Transverse colon (tissue), 4 donors: Measurements from ENCODE around the gene CFAP157. TPM values are rescaled to one million over a fixed set of nuclear protein-coding genes. Genes with fewer than 3 reads are reported as not detected.

Experiments
- DNase-seq: peaks from one replicate; pipeline ENCODE4 v3.0.0-alpha.2; 2019
- H3K27ac ChIP-seq, 4 donors: fragments of 200-600 bp; sonication (generic); 2 replicates each; pipeline ENCODE4 v1.5.1; 2016 to 2018; ENCODE audit warnings: inconsistent platforms in 4 of 4
- H3K27me3 ChIP-seq: fragments of 200-600 bp; sonication (generic); 2 replicates; pipeline ENCODE4 v1.5.1; 2017; ENCODE audit warnings: inconsistent platforms
- H3K36me3 ChIP-seq, 4 donors: fragments of 200-600 bp; sonication (generic); 2 replicates each; pipeline ENCODE4 v1.5.1; 2017 to 2019; ENCODE audit warnings: inconsistent platforms in 4 of 4
- H3K4me1 ChIP-seq, 4 donors: fragments of 200-600 bp; sonication (generic); 2 replicates each; pipeline ENCODE4 v1.5.1; 2017 to 2020; ENCODE audit warnings: inconsistent platforms in 4 of 4
- H3K4me3 ChIP-seq, 4 donors: fragments of 200-600 bp; sonication (generic); 1 replicate in 1 of 4; 2 replicates in 3 of 4; pipeline versions ENCODE4 v1.5.1 to v1.6.1; 2017 to 2019; ENCODE audit warnings: inconsistent platforms in 4 of 4
- H3K9me3 ChIP-seq, 2 donors: fragments of 200-600 bp; sonication (generic); 2 replicates each; pipeline ENCODE4 v1.5.1; 2017 to 2019; ENCODE audit warnings: inconsistent platforms in 2 of 2
- EP300 ChIP-seq: sonication (generic); formaldehyde crosslinking; IDR thresholded peaks from one replicate; pipeline ENCODE4 v1.6.1; 2017; ENCODE audit warnings: antibody characterized with exemption, low read depth
- POLR2A ChIP-seq: fragments of 450-650 bp; IDR thresholded peaks from one replicate; pipeline ENCODE4 v1.6.1; 2016; ENCODE audit warnings: antibody characterized with exemption, mild to moderate bottlenecking, moderate library complexity
- POLR2AphosphoS5 ChIP-seq, 3 donors: sonication (generic); formaldehyde crosslinking; IDR thresholded peaks; one replicate each; pipeline ENCODE4 v1.6.1; 2016; ENCODE audit warnings: antibody characterized with exemption in 3 of 3
- WGBS, 2 donors: methylation state at CpG; one replicate each; pipeline ENCODE4 v1.1.5; 2018; ENCODE audit warnings: low coverage in 1 of 2; 5-methylcytosine and 5-hydroxymethylcytosine counted together
- in situ Hi-C, 4 donors: fragments of 200-750 bp; cut with MboI; loops; one replicate each; pipeline versions ENCODE4 v1.15.0 to v1.15.1; 2017; ENCODE audit warnings: low sequenced_read_pairs in 3 of 4, low pct_ligation_motif_present in 1 of 4, low pct_unique_long_range_greater_than_20kb in 1 of 4
- intact Hi-C: fragments of 100-400 bp; cut with DNase I; formaldehyde crosslinking; loops from one replicate; pipeline ENCODE4 v1.15.1; 2023; ENCODE audit warnings: low total_unique reads
- total RNA-seq, 4 donors: library from RNA; depleted of rRNA; stranded (reverse); fragments of >200 nt; gene quantifications; one replicate each; pipeline ENCODE4 v1.1.0, GENCODE V29; 2016
- TF ChIP-seq, protein P1 (sequence below), 5 experiments: fragments of 200-600 bp in 3 of 5; fragments of 450-650 bp in 2 of 5; sonication (generic) in 3 of 5; IDR thresholded peaks; 1 replicate in 2 of 5; 2 replicates in 3 of 5; pipeline ENCODE4 v1.5.1; 2016 to 2017; ENCODE audit warnings: antibody characterized with exemption in 5 of 5, inconsistent platforms in 3 of 5, mild to moderate bottlenecking in 2 of 5, moderate library complexity in 1 of 5

CFAP157 gene
- total RNA-seq, 4 donors from 2014 or later, result not detected

DNA sequence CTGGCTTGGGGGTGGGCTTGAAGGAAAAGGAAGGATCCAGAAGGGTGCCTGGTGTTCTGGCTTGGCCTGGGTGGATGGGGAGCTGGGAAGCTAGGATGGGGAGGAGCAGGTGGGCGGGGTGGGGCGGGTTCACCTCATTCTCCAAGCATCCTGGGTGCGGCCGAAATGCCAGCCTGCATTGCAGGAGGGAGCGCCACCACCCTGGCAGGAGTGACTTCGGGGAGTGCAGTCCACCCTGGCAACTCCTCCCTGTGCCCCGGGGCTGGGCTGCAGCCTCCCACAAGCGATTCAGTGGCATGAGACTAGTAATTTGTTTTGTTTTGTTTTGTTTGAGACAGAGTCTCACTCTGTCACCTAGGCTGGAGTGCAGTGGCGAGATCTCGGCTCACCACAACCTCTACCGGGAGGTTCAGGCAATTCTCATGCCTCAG lies 14.6 kb downstream of the CFAP157 start:
- 32% methylated on average over 11 of the region's 11 CpGs; no CpG with 5 or more reads in 1 of the 2 donors for WGBS, 2 donors
- H3K9me3 ChIP-seq, result no peaks in the 10 kb centered on the region
- peak; percentile 67 for DNase-seq
- peak overlapping the region in 1 of 4 donors; percentile 15 for H3K27ac ChIP-seq
- in situ Hi-C loops, result no loop called here
- intact Hi-C loops, result no loop called here
- no peak for TF ChIP-seq POLR2A
- TF ChIP-seq, protein P1, sequence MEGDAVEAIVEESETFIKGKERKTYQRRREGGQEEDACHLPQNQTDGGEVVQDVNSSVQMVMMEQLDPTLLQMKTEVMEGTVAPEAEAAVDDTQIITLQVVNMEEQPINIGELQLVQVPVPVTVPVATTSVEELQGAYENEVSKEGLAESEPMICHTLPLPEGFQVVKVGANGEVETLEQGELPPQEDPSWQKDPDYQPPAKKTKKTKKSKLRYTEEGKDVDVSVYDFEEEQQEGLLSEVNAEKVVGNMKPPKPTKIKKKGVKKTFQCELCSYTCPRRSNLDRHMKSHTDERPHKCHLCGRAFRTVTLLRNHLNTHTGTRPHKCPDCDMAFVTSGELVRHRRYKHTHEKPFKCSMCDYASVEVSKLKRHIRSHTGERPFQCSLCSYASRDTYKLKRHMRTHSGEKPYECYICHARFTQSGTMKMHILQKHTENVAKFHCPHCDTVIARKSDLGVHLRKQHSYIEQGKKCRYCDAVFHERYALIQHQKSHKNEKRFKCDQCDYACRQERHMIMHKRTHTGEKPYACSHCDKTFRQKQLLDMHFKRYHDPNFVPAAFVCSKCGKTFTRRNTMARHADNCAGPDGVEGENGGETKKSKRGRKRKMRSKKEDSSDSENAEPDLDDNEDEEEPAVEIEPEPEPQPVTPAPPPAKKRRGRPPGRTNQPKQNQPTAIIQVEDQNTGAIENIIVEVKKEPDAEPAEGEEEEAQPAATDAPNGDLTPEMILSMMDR (IDR thresholded peaks at IDR 0.05), result no peak
- no peak for TF ChIP-seq EP300
- no peak for TF ChIP-seq POLR2AphosphoS5 (IDR thresholded peaks at IDR 0.05)
- H3K4me1 ChIP-seq, result peaks cover 0 to 23% (median 13%) of the 10 kb centered on the region in 4 donors
- no peaks in the 10 kb centered on the region for H3K36me3 ChIP-seq
- no peak overlapping the region for H3K4me3 ChIP-seq
- no peaks in the 10 kb centered on the region for H3K27me3 ChIP-seq

DNA sequence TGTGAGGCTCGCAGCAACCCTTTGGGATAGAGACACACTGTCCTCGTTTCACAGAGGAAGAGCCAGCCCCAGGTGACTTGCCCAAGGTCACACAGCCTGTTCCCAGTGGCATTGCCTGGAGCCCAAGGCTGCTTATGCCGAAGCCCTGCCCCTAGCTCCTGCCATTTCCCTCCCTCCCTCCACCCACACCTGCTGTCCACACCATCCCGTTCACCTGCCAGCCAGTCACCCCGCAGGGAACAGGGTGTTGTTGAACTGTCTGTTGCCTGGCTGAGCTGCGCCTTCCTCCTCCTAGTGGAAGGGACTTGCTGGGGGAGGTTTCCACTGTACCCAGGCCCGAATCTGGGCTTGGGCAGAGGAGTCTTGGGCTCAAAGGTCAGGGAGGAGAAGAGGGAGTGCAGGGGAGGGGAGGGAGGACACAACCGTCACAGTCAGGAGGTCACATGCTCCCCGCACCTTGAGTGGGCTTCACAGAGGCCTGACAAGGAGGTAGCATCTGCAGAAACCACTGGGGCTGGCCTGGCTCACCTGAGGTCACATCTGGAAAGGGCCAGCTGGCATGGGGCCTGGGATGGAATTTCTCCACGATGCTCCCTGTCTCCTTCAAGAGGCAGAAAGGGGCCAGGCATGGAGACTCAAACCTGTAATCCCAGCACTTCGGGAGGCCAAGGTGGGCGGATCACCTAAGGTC lies 15.4 kb downstream of the CFAP157 start:
- in situ Hi-C loops (no loop called here), intact Hi-C loops (no loop called here)
- 60% methylated on average over 12 of the region's 12 CpGs; no CpG with 5 or more reads in 1 of the 2 donors for WGBS, 2 donors
- Histone ChIP-seq H3K4me1 (peaks cover 0 to 23% (median 12%) of the 10 kb centered on the region in 4 donors), H3K4me3 (no peak overlapping the region), H3K27ac (peak overlapping the region in 1 of 4 donors; percentile 15), H3K9me3 (no peaks in the 10 kb centered on the region), H3K36me3 (no peaks in the 10 kb centered on the region), H3K27me3 (no peaks in the 10 kb centered on the region)
- DNase-seq, result no peak
- no peak for TF ChIP-seq POLR2A
- TF ChIP-seq POLR2AphosphoS5 (IDR thresholded peaks at IDR 0.05), result no peak
- no peak for TF ChIP-seq EP300

DNA sequence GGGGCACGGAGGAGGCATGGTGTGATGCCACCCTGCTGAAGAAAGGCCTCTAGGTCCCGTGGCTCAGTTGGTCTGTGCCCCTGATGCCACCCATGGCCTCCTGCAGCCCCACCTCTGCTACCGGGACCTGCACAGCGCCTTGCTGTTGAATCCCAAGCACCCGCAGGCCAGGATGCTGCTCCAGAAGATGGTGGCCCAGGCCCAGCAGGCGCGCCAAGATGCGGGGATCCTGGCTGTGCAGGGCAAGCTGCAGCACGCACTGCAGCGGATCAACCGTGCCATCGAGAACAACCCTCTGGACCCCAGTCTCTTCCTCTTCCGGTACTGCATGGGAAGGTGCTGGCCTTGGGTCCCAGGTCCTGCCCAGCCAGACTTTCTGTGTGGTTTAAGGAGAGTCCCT lies 16.2 kb downstream of the CFAP157 start:
- no peaks in the 10 kb centered on the region for H3K9me3 ChIP-seq
- no peaks in the 10 kb centered on the region for H3K27me3 ChIP-seq
- no peak for DNase-seq
- 85% methylated on average over 13 of the region's 13 CpGs; no CpG with 5 or more reads in 1 of the 2 donors for WGBS, 2 donors
- no peak overlapping the region for H3K4me3 ChIP-seq
- in situ Hi-C loops, result no loop called here
- intact Hi-C loops, result no loop called here
- H3K27ac ChIP-seq, result no peak overlapping the region
- TF ChIP-seq, protein P1 (IDR thresholded peaks at IDR 0.05), result no peak
- H3K4me1 ChIP-seq, result peaks cover 0 to 23% (median 12%) of the 10 kb centered on the region in 4 donors
- no peaks in the 10 kb centered on the region for H3K36me3 ChIP-seq

DNA sequence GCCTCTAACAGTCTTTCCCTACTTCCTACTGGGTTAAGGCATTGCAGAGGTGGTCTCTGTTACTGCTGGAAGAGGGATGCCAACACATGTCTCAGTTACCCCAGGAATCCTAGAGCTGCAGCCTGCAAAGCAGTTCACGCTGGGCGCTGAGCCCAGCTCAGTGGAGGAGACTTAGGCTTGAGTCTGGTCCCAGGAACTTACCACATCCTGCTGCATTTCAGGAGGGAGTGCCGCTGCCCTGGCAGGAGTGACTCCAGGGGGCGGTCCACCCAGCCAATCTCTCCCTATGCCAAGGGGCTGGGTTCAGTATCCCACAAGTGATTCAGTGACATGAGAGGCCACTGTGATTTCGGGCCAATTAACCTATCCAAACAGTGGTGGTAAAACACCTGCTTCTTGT lies 16.7 kb downstream of the CFAP157 start:
- Histone ChIP-seq H3K36me3 (no peaks in the 10 kb centered on the region), H3K27ac (no peak overlapping the region), H3K9me3 (no peaks in the 10 kb centered on the region), H3K4me1 (peaks cover 0 to 23% (median 12%) of the 10 kb centered on the region in 4 donors), H3K27me3 (no peaks in the 10 kb centered on the region), H3K4me3 (no peak overlapping the region)
- intact Hi-C loops (no loop called here), in situ Hi-C loops (no loop called here)
- DNase-seq, result peak; percentile 39
- TF ChIP-seq, protein P1 (IDR thresholded peaks at IDR 0.05), result no peak
- no peak for TF ChIP-seq EP300
- no peak for TF ChIP-seq POLR2AphosphoS5 (IDR thresholded peaks at IDR 0.05)
- TF ChIP-seq POLR2A, result no peak
- WGBS, 2 donors, result 54 to 57% methylated on average over 1 to 5 of the region's 5 CpGs
